Erythroblast (primary cell): Measurements from ENCODE around the gene MIPOL1.

ENCODE experiments used
- GATA1 ChIP-seq: IDR thresholded peaks from 2 replicates; pipeline ENCODE4 v1.6.1; 2011; ENCODE audit warnings: low read depth, mild to moderate bottlenecking, control low read depth, low read length, moderate library complexity
- POLR2A ChIP-seq: IDR thresholded peaks from 2 replicates; pipeline ENCODE4 v1.6.1; 2011; ENCODE audit warnings: mild to moderate bottlenecking, low read length

- TF ChIP-seq POLR2A (no peak), GATA1 (no peak)
Measured at GRCh38 chr14:37573356-37573755, 375.6 kb downstream of the MIPOL1 start.
